PC-9 (cell line): Measurements from ENCODE around the gene ADGRV1.

ENCODE experiments used
- EZH2 ChIP-seq: fragments of 200-600 bp; sonication (generic); IDR thresholded peaks from 2 replicates; pipeline ENCODE4 v1.8.0; 2017; ENCODE audit warnings: antibody characterized with exemption, low read depth
- TF ChIP-seq, protein P1 (sequence below): fragments of 200-600 bp; sonication (generic); conservative IDR thresholded peaks from 2 replicates; pipeline ENCODE4 v1.6.1; 2017; ENCODE audit warnings: mixed run types, antibody characterized with exemption, mild to moderate bottlenecking, moderate library complexity

DNA sequence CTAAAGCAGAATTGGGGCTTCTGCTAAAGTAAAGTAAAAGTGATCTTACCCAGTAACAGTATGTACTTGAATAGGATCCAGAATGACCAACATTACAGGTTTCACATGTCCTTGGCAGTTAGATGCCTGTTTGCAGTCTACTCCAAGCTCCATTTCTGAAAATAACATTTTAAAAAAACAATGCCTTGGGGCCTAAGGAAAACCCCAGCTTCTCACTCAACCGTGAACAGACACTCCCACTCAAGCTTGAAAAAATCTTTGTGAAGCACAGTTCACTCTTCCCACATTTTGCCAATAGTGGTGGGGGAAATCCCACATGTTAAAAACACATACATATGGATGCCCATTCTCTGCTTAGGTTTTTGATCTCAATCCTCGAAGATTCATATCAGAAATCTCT lies 520.4 kb downstream of the ADGRV1 start:
- TF ChIP-seq, protein P1, sequence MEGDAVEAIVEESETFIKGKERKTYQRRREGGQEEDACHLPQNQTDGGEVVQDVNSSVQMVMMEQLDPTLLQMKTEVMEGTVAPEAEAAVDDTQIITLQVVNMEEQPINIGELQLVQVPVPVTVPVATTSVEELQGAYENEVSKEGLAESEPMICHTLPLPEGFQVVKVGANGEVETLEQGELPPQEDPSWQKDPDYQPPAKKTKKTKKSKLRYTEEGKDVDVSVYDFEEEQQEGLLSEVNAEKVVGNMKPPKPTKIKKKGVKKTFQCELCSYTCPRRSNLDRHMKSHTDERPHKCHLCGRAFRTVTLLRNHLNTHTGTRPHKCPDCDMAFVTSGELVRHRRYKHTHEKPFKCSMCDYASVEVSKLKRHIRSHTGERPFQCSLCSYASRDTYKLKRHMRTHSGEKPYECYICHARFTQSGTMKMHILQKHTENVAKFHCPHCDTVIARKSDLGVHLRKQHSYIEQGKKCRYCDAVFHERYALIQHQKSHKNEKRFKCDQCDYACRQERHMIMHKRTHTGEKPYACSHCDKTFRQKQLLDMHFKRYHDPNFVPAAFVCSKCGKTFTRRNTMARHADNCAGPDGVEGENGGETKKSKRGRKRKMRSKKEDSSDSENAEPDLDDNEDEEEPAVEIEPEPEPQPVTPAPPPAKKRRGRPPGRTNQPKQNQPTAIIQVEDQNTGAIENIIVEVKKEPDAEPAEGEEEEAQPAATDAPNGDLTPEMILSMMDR = no peak
- no peak for TF ChIP-seq EZH2
